Gastroesophageal sphincter (tissue), 3 donors: ENCODE measurements around the gene PPP1R14C.

Experiments used
- CTCF ChIP-seq, 4 experiments: fragments of 200-600 bp in 2 of 4; fragments of 450-650 bp in 2 of 4; sonication (generic) in 1 of 4; IDR thresholded peaks; one replicate each; pipeline ENCODE4 v1.5.1; 2017 to 2019; ENCODE audit warnings: antibody characterized with exemption in 4 of 4, mild to moderate bottlenecking in 2 of 4, moderate library complexity in 2 of 4
- EP300 ChIP-seq: sonication (generic); formaldehyde crosslinking; IDR thresholded peaks from one replicate; pipeline ENCODE4 v1.6.1; 2017; ENCODE audit warnings: antibody characterized with exemption, mild to moderate bottlenecking
- POLR2A ChIP-seq, 2 donors: fragments of 450-650 bp; IDR thresholded peaks; one replicate each; pipeline ENCODE4 v1.6.1; 2017; ENCODE audit warnings: antibody characterized with exemption in 2 of 2, mild to moderate bottlenecking in 2 of 2, moderate library complexity in 1 of 2
- POLR2AphosphoS5 ChIP-seq: sonication (generic); formaldehyde crosslinking; IDR thresholded peaks from one replicate; pipeline ENCODE4 v1.6.1; 2017; ENCODE audit warnings: antibody characterized with exemption

GRCh38 chr6:150203378-150203777 is 60.5 kb downstream of the PPP1R14C start:
- TF ChIP-seq CTCF (IDR thresholded peaks at IDR 0.05) = no peak
- no peak for TF ChIP-seq POLR2A (IDR thresholded peaks at IDR 0.05)
- no peak for TF ChIP-seq POLR2AphosphoS5
- no peak for TF ChIP-seq EP300
